Spleen (tissue), 11 donors: ENCODE measurements around the gene NUP62CL. TPM values are rescaled to one million over a fixed set of nuclear protein-coding genes. Genes with fewer than 3 reads are reported as not detected.
"Not testable (repeated sequence)": the region's sequence is repeated elsewhere in the genome, so short reads cannot be mapped to it uniquely, and the experiment has no call there.

Experiments used
- DNase-seq: peaks from one replicate; pipeline ENCODE4 v3.0.0-alpha.2; 2020
- H3K27ac ChIP-seq, 8 donors: fragments of 200-600 bp; sonication (generic) in 7 of 8; 1 replicate in 4 of 8; 2 replicates in 4 of 8; pipeline versions ENCODE4 v1.5.0 to v1.8.0; 2016 to 2021; ENCODE audit warnings: inconsistent platforms in 4 of 8, mild to moderate bottlenecking in 4 of 8, moderate library complexity in 1 of 8
- H3K27me3 ChIP-seq, 7 donors: fragments of 200-600 bp; sonication (generic) in 6 of 7; replicated peaks in 1 of 7; 1 replicate in 4 of 7; 2 replicates in 3 of 7; pipeline versions ENCODE4 v1.5.0 to v1.8.0; 2016 to 2021; ENCODE audit warnings: inconsistent platforms in 3 of 7, mild to moderate bottlenecking in 1 of 7
- H3K36me3 ChIP-seq, 6 donors: fragments of 200-600 bp; sonication (generic) in 5 of 6; 1 replicate in 4 of 6; 2 replicates in 2 of 6; pipeline versions ENCODE4 v1.5.0 to v1.8.0; 2016 to 2021; ENCODE audit warnings: inconsistent platforms in 2 of 6
- H3K4me1 ChIP-seq, 6 donors: fragments of 200-600 bp; sonication (generic) in 5 of 6; 1 replicate in 3 of 6; 2 replicates in 3 of 6; pipeline versions ENCODE4 v1.5.0 to v1.8.0; 2016 to 2021; ENCODE audit warnings: inconsistent platforms in 3 of 6
- H3K4me3 ChIP-seq, 8 donors: fragments of 200-600 bp; sonication (generic) in 7 of 8; 1 replicate in 4 of 8; 2 replicates in 4 of 8; pipeline versions ENCODE4 v1.5.0 to v1.8.0; 2016 to 2021; ENCODE audit warnings: inconsistent platforms in 4 of 8, mild to moderate bottlenecking in 4 of 8, moderate library complexity in 2 of 8
- H3K9me3 ChIP-seq, 8 donors: fragments of 200-600 bp; sonication (generic) in 7 of 8; 1 replicate in 4 of 8; 2 replicates in 4 of 8; pipeline versions ENCODE4 v1.5.0 to v1.8.0; 2016 to 2021; ENCODE audit warnings: inconsistent platforms in 4 of 8
- POLR2A ChIP-seq, 3 donors: fragments of 450-650 bp; IDR thresholded peaks; one replicate each; pipeline ENCODE4 v1.5.1; 2017; ENCODE audit warnings: antibody characterized with exemption in 3 of 3, mild to moderate bottlenecking in 1 of 3
- POLR2AphosphoS5 ChIP-seq, 3 donors: sonication (generic); formaldehyde crosslinking; IDR thresholded peaks; one replicate each; pipeline ENCODE4 v1.5.1; 2017; ENCODE audit warnings: antibody characterized with exemption in 3 of 3
- WGBS, 5 donors: extraction: QIAGEN DNeasy Blood & Tissue Kit in 3 of 5; methylation state at CpG; one replicate each; pipeline versions ENCODE4 v1.1.5 to v1.1.7; 2013 to 2018; 5-methylcytosine and 5-hydroxymethylcytosine counted together
- intact Hi-C: fragments of 100-400 bp; cut with DNase I; formaldehyde crosslinking; loops from one replicate; pipeline ENCODE4 v1.15.0; 2023; ENCODE audit warnings: low total_unique reads
- polyA plus RNA-seq, 3 donors: library from polyadenylated mRNA; stranded (reverse); fragments of 200-250 nt; gene quantifications; one replicate each; pipeline ENCODE4 v1.2.1, GENCODE V29; 2013
- total RNA-seq, 7 donors: library from RNA; depleted of rRNA in 3 of 7; stranded (reverse); fragments of >200 nt in 3 of 7; fragmentation: NEBNext Ultra II Directional in 4 of 7; extraction: Animal tissue kit (Norgen Biotek cat#: 25700) in 4 of 7; gene quantifications; one replicate each; pipeline versions ENCODE4 v1.1.0 to v1.2.1, GENCODE V29; 2016 to 2021
- TF ChIP-seq, protein P1 (sequence below), 11 experiments: fragments of 200-600 bp in 7 of 11; fragments of 450-650 bp in 4 of 11; sonication (generic) in 4 of 11; IDR thresholded peaks in 8 of 11; conservative IDR thresholded peaks in 3 of 11; 1 replicate in 7 of 11; 2 replicates in 4 of 11; pipeline versions ENCODE4 v1.4.0 to v1.8.0; 2016 to 2021; ENCODE audit warnings: antibody characterized with exemption in 11 of 11, inconsistent platforms in 4 of 11, mild to moderate bottlenecking in 1 of 11
- donor health status: healthy with polysubstance abuse.
- donor health status: DM: no; HTN: no; CAD: no; lungs with moderate emphysema.
- donor health status: DM: no; HTN: no; CAD: no.
- donor health status: Bipolar disorder and iron deficiency.
- donor health status: healthy.
- donor health status: DM: no; HTN: no; CAD: no.
- donor health status: DM: yes; HTN: yes; CAD: no.

Gene NUP62CL
- total and polyA plus RNA-seq, 10 donors, result 0.33 to 1.3 (median 0.65) TPM; not detected in 1

DNA sequence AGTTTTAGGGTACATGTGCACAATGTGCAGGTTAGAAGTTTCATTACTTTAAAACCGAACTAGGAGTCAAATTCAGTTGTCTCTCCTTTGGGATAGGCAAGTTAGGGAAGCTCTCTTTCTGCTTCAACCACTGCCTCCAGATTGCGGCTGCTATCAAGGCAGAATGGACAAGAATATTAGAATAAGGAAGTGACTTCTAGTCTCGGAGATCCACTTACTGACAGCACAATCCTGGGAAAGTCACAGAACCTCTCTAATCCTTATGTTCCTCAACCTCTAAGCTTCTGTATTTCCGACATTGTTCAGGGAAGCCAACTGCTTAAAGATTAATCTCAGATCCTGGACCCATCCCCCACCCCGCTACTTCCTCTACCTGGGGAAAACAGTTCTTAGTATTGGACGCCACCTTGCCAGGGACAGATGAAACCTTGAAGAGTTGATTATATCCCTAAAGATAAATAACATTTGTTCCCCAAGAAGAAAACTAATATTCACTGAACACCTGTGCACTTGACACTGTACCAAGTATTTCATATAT lies 2.1 kb downstream of the NUP62CL start:
- 72 to 92% (median 81%) methylated on average over 6 of the region's 6 CpGs for WGBS, 5 donors
- no peak overlapping the region for H3K27ac ChIP-seq
- peaks cover 0 to 12% (median 4%) of the 10 kb centered on the region in 7 donors for H3K27me3 ChIP-seq
- no peaks in the 10 kb centered on the region for H3K36me3 ChIP-seq
- intact Hi-C loops, result no loop called here
- TF ChIP-seq POLR2AphosphoS5 (IDR thresholded peaks at IDR 0.05) (no peak), POLR2A (IDR thresholded peaks at IDR 0.05) (no peak)
- TF ChIP-seq, protein P1, sequence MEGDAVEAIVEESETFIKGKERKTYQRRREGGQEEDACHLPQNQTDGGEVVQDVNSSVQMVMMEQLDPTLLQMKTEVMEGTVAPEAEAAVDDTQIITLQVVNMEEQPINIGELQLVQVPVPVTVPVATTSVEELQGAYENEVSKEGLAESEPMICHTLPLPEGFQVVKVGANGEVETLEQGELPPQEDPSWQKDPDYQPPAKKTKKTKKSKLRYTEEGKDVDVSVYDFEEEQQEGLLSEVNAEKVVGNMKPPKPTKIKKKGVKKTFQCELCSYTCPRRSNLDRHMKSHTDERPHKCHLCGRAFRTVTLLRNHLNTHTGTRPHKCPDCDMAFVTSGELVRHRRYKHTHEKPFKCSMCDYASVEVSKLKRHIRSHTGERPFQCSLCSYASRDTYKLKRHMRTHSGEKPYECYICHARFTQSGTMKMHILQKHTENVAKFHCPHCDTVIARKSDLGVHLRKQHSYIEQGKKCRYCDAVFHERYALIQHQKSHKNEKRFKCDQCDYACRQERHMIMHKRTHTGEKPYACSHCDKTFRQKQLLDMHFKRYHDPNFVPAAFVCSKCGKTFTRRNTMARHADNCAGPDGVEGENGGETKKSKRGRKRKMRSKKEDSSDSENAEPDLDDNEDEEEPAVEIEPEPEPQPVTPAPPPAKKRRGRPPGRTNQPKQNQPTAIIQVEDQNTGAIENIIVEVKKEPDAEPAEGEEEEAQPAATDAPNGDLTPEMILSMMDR (IDR thresholded peaks at IDR 0.05 in 8 of 11, conservative IDR thresholded peaks at IDR 0.05 in 3 of 11), result no peak
- DNase-seq, result no peak
- peaks cover 0 to 8% (median 0%) of the 10 kb centered on the region in 6 donors for H3K4me1 ChIP-seq
- no peak overlapping the region for H3K4me3 ChIP-seq
- H3K9me3 ChIP-seq, result no peaks in the 10 kb centered on the region

- Histone ChIP-seq H3K9me3 (no peaks in the 10 kb centered on the region), H3K27me3 (peaks cover 0 to 4% (median 0%) of the 10 kb centered on the region in 7 donors), H3K4me1 (no peaks in the 10 kb centered on the region), H3K36me3 (no peaks in the 10 kb centered on the region), H3K27ac (no peak overlapping the region), H3K4me3 (no peak overlapping the region)
- no peak for DNase-seq
- intact Hi-C loops, result no loop called here
- TF ChIP-seq, protein P1 (IDR thresholded peaks at IDR 0.05 in 8 of 11, conservative IDR thresholded peaks at IDR 0.05 in 3 of 11), result no peak
- TF ChIP-seq POLR2A (IDR thresholded peaks at IDR 0.05) (no peak), POLR2AphosphoS5 (IDR thresholded peaks at IDR 0.05) (no peak)
- 59 to 89% (median 87%) methylated on average over 3 of the region's 3 CpGs for WGBS, 5 donors
These were observed 6.7 kb downstream of the NUP62CL start for GRCh38 chrX:107199491-107199890.

GRCh38 chrX:107198074-107198473 lies 8.2 kb downstream of the NUP62CL start:
- intact Hi-C loops, result not testable (repeated sequence)

GRCh38 chrX:107197319-107197718 lies 8.9 kb downstream of the NUP62CL start:
- intact Hi-C loops, result no loop called here
- TF ChIP-seq POLR2AphosphoS5 (IDR thresholded peaks at IDR 0.05), result no peak
- TF ChIP-seq, protein P1 (IDR thresholded peaks at IDR 0.05 in 8 of 11, conservative IDR thresholded peaks at IDR 0.05 in 3 of 11), result no peak
- TF ChIP-seq POLR2A (IDR thresholded peaks at IDR 0.05), result no peak
- H3K27me3 ChIP-seq, result peaks cover 0 to 4% (median 0%) of the 10 kb centered on the region in 7 donors
- no peak for DNase-seq
- H3K4me3 ChIP-seq, result no peak overlapping the region
- H3K4me1 ChIP-seq, result no peaks in the 10 kb centered on the region
- no peak overlapping the region for H3K27ac ChIP-seq
- H3K9me3 ChIP-seq, result no peaks in the 10 kb centered on the region
- no peaks in the 10 kb centered on the region for H3K36me3 ChIP-seq
- 50 to 83% (median 75%) methylated on average over 1 of the region's 1 CpG for WGBS, 5 donors

More at GRCh38 chrX:107198074-107198473, 8.2 kb downstream of the NUP62CL start:
- DNase-seq, H3K27ac ChIP-seq, H3K36me3 ChIP-seq, H3K27me3 ChIP-seq, H3K4me1 ChIP-seq, H3K4me3 ChIP-seq, H3K9me3 ChIP-seq: not testable (repeated sequence)
- WGBS, 5 donors, result 77 to 94% (median 89%) methylated on average over 6 of the region's 6 CpGs
